ENCODE measurements around the gene INPP1.

GRCh38 chr2:190407662-190408537 lies 64.5 kb downstream of the INPP1 start, which contains the start of gene MFSD6:
- TF ChIP-seq TAF1 (IDR thresholded peaks at IDR 0.05; ENCODE audit: borderline replicate concordance, insufficient read depth, low read length), result no peak
- no peak for TF ChIP-seq POLR2AphosphoS5 (IDR thresholded peaks at IDR 0.05; ENCODE audit: low read depth, low read length)
- TF ChIP-seq REST (IDR thresholded peaks at IDR 0.05; ENCODE audit: insufficient read depth in 1 of 2, low read depth in 2 of 2, low read length in 2 of 2), result no peak
- no peak for TF ChIP-seq SIN3A (IDR thresholded peaks at IDR 0.05; ENCODE audit: borderline replicate concordance, insufficient read depth, low read length)
